Glomerular endothelial cell (primary cell): ENCODE data around the gene DYNLT5. TPM values are rescaled to one million over a fixed set of nuclear protein-coding genes. Genes with fewer than 3 reads are reported as not detected.

Source experiments
- DNase-seq: peaks from one replicate; pipeline ENCODE4 v3.0.0-alpha.2; 2011; ENCODE audit warnings: low read depth, low spot score; ENCODE audit errors: extremely low read depth
- total RNA-seq: library from RNA; depleted of rRNA; stranded (reverse); fragments of >200 nt; gene quantifications from 2 replicates; pipeline ENCODE4 v1.2.3, GENCODE V29; 2015

The DYNLT5 gene
- total RNA-seq, 1 donor from 2014 or later, result 15.9 TPM

- no peak for DNase-seq
These were observed 4.8 kb upstream of the DYNLT5 start for GRCh38 chr1:66747501-66747900.

GRCh38 chr1:66750577-66750976 lies 1.7 kb upstream of the DYNLT5 start:
- DNase-seq, result no peak

GRCh38 chr1:66751160-66751559 lies 1.1 kb upstream of the DYNLT5 start:
- no peak for DNase-seq

- no peak for DNase-seq
These were observed 562 bp downstream of the DYNLT5 start for GRCh38 chr1:66752671-66753371.

- no peak for DNase-seq
These were observed 5.5 kb downstream of the DYNLT5 start for GRCh38 chr1:66757722-66758240.

GRCh38 chr1:66758241-66758755 lies 6.0 kb downstream of the DYNLT5 start:
- no peak for DNase-seq

GRCh38 chr1:66760506-66760905 lies 8.2 kb downstream of the DYNLT5 start:
- DNase-seq, result no peak

GRCh38 chr1:66761221-66761620 lies 9.0 kb downstream of the DYNLT5 start:
- no peak for DNase-seq

- peak; percentile 33 for DNase-seq
These were observed 12.8 kb downstream of the DYNLT5 start for GRCh38 chr1:66764994-66765578.

- DNase-seq, result no peak
These were observed 15.4 kb downstream of the DYNLT5 start for GRCh38 chr1:66767626-66768025.

- no peak for DNase-seq
These were observed 16.7 kb downstream of the DYNLT5 start for GRCh38 chr1:66768965-66769364.

- no peak for DNase-seq
These were observed 17.4 kb downstream of the DYNLT5 start for GRCh38 chr1:66769512-66770229.

- no peak for DNase-seq
These were observed 18.0 kb downstream of the DYNLT5 start for GRCh38 chr1:66770240-66770639.

GRCh38 chr1:66770694-66771093 lies 18.4 kb downstream of the DYNLT5 start:
- no peak for DNase-seq

- no peak for DNase-seq
These were observed 21.0 kb downstream of the DYNLT5 start for GRCh38 chr1:66773227-66773626.

- DNase-seq, result no peak
These were observed 22.2 kb downstream of the DYNLT5 start for GRCh38 chr1:66774438-66774837.

GRCh38 chr1:66775646-66776045 lies 23.4 kb downstream of the DYNLT5 start:
- DNase-seq, result no peak

GRCh38 chr1:66777831-66778230 lies 25.6 kb downstream of the DYNLT5 start:
- DNase-seq, result no peak

- no peak for DNase-seq
These were observed 26.0 kb downstream of the DYNLT5 start for GRCh38 chr1:66778266-66778665.

GRCh38 chr1:66778969-66779368 lies 26.7 kb downstream of the DYNLT5 start:
- DNase-seq, result no peak

GRCh38 chr1:66779475-66780078 lies 27.3 kb downstream of the DYNLT5 start:
- DNase-seq, result no peak
